HG03442 (cell line): Measurements from ENCODE around the gene MAP3K7CL.
"Not testable (repeated sequence)": the region's sequence is repeated elsewhere in the genome, so short reads cannot be mapped to it uniquely, and the experiment has no call there.

Experiments
- ATAC-seq: cut with Tn5 transposase; IDR thresholded peaks from one replicate; pipeline ENCODE4 v1.9.1; 2021; ENCODE audit warnings: mild to moderate bottlenecking, moderate library complexity; ENCODE audit not compliant: unreplicated experiment

The MAP3K7CL gene

GRCh38 chr21:29133241-29133640 is 2.8 kb downstream of the MAP3K7CL start:
- ATAC-seq: no peak

GRCh38 chr21:29133796-29134195 is 3.4 kb downstream of the MAP3K7CL start:
- ATAC-seq: no peak

GRCh38 chr21:29135481-29135880 is 5.0 kb downstream of the MAP3K7CL start:
- ATAC-seq: no peak

- no peak for ATAC-seq
These were observed 5.6 kb downstream of the MAP3K7CL start for GRCh38 chr21:29136033-29136432.

- no peak for ATAC-seq
These were observed 14.4 kb downstream of the MAP3K7CL start for GRCh38 chr21:29144736-29145353.

GRCh38 chr21:29145354-29145782 is 14.9 kb downstream of the MAP3K7CL start:
- no peak for ATAC-seq

- ATAC-seq: no peak
These were observed 15.5 kb downstream of the MAP3K7CL start for GRCh38 chr21:29145852-29146453.

GRCh38 chr21:29146726-29147125 is 16.3 kb downstream of the MAP3K7CL start:
- ATAC-seq: no peak

- ATAC-seq: no peak
These were observed 18.1 kb downstream of the MAP3K7CL start for GRCh38 chr21:29148530-29148929.

GRCh38 chr21:29149808-29150425 is 19.5 kb downstream of the MAP3K7CL start:
- ATAC-seq: no peak

GRCh38 chr21:29151931-29152330 is 21.5 kb downstream of the MAP3K7CL start:
- ATAC-seq: no peak

GRCh38 chr21:29152916-29153315 is 22.5 kb downstream of the MAP3K7CL start:
- ATAC-seq: no peak

- no peak for ATAC-seq
These were observed 23.8 kb downstream of the MAP3K7CL start for GRCh38 chr21:29154270-29154669.

GRCh38 chr21:29155118-29155932 is 24.9 kb downstream of the MAP3K7CL start:
- ATAC-seq: no peak

GRCh38 chr21:29155933-29156260 is 25.5 kb downstream of the MAP3K7CL start:
- no peak for ATAC-seq

- ATAC-seq: no peak
These were observed 26.6 kb downstream of the MAP3K7CL start for GRCh38 chr21:29157080-29157479.

GRCh38 chr21:29159842-29160241 is 29.4 kb downstream of the MAP3K7CL start:
- no peak for ATAC-seq

- not testable (repeated sequence) for ATAC-seq
These were observed 32.4 kb downstream of the MAP3K7CL start for GRCh38 chr21:29162825-29163224.

GRCh38 chr21:29163341-29164115 is 33.1 kb downstream of the MAP3K7CL start:
- ATAC-seq: no peak

GRCh38 chr21:29164323-29164942 is 34.0 kb downstream of the MAP3K7CL start:
- ATAC-seq: no peak
